Esophagus mucosa (tissue), 1 donor: ENCODE data around the gene OR5H14. TPM values are rescaled to one million over a fixed set of nuclear protein-coding genes. Genes with fewer than 3 reads are reported as not detected.
"Not testable (repeated sequence)": the region's sequence is repeated elsewhere in the genome, so short reads cannot be mapped to it uniquely, and the experiment has no call there.

ENCODE experiments used
- ATAC-seq: fragments of 200-7000 bp; cut with Tn5 transposase; one replicate; pipeline ENCODE4 v1.9.1; 2020
- total RNA-seq: library from RNA; stranded (reverse); gene quantifications from one replicate; pipeline ENCODE4 v1.2.4, GENCODE V29; 2023
- donor health status: DM: yes; HTN: yes; CAD: no.

Gene OR5H14
- not detected for total RNA-seq

- no peak for ATAC-seq
Observed at GRCh38 chr3:98147179-98147578, at the start of gene OR5H14. TSS of gene OR5H14 (plus strand) at chr3:98147479. CDS start at chr3:98149386, 1,907 bp downstream.

- ATAC-seq = no peak
Observed at GRCh38 chr3:98099848-98100247, 47.4 kb upstream of the OR5H14 start.

- no peak for ATAC-seq
Observed at GRCh38 chr3:98108162-98108561, 39.1 kb upstream of the OR5H14 start.

DNA sequence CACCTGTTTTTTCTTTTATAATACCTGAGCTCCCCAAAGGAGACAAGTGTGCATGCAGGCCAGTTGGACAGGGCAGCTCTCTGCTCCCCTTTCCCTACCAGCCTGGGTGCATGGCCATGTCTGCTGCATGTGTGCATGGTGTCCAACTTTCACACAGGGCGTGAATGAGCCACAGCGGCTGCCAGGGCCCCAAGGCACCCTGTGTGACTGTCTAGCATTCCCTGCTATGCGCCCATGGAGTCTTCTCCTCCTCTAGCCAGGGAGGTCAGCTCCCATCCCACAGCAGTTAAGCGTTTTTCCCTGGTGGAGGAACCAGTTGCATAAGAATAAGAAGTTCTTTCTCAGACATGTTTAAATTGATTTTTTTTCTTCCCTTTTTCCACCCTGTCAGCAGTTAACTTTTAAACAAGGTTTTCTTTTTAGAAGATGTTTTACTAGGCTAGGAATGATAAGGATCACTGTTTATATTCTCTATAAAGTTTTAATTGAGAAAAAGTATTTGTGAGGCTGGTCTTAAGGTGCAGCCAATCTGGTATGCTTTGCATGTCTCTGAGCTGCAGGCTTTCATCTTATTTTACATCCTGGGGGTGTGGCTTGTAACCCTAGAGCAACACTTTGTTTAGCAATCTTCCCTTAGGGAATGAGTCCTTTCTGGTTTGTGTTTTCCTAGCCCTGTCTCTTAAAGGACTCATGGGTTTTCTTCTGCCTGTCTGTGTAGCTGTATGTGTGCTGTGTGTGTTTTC lies 37.3 kb upstream of the OR5H14 start:
- no peak for ATAC-seq

- ATAC-seq = no peak
Observed at GRCh38 chr3:98110550-98110908, 36.8 kb upstream of the OR5H14 start.

DNA sequence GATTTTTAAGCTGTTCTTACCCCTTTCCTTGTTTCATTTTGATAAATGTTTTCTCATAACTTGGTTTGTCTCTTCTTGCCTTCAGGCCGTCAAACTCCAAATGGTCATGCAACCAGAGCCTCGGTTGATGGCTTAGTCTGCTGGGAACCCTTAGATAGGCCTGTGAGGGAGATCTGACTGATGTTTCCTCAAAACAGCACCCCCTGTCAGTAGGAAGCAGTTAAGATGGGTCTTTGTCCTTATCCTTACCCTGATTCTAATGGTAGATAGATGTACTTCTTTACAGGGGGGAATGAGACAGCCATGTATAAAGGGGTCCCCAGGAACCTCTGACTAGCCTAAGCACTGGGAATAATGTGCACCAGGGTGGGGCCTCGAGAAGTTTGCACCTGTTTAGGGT lies 33.0 kb upstream of the OR5H14 start:
- ATAC-seq = no peak

DNA sequence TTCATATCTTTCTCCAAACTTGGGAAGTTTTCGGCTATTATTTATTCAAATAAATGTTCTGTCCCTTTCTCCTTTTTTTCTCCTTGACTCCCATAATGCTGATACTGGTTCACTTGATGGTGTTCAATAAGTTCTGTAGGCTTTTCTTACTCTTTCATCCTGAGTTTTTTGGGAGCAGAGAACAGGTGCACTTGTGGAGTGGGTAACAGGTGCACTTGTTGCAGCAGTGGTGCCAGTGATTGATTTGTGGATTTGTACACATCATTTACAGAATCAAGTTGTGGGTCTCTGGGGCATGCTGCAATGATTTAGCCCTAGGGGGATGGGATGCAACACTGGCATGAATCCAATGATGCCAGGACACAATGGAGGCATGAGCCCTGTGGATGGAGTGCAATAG lies 31.6 kb upstream of the OR5H14 start:
- no peak for ATAC-seq

DNA sequence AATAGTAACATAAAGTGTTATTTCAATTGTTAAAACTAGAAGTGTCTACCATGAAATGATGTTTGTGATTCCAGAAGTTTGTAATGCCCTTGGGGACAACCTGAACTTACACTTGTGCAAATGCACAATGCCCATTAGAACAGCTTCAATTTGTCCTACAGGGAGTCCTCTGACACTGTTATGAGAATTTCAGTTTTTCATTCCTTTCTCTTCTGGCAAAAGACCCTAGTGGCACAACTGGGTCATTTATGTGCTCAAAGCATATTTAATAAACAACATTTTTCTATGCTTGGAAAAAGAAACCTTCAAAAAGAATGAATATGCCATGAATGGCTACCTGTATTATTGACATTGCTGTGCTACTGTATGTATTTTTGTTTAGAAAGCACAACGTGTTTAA lies 16.9 kb upstream of the OR5H14 start, which contains the start of gene OR5H1:
Gene OR5H1, plus strand, starts transcription at position 301 of the 400 bp plus-strand sequence. CDS start 1,977 bp downstream, outside the sequence.
- ATAC-seq = no peak

GRCh38 chr3:98136631-98137030 lies 10.6 kb upstream of the OR5H14 start:
- ATAC-seq = no peak

GRCh38 chr3:98137826-98138557 lies 9.3 kb upstream of the OR5H14 start:
- ATAC-seq = not testable (repeated sequence)

- no peak for ATAC-seq
Observed at GRCh38 chr3:98140531-98140930, 6.7 kb upstream of the OR5H14 start.

GRCh38 chr3:98148751-98149150 lies 1.5 kb downstream of the OR5H14 start:
- ATAC-seq = no peak

DNA sequence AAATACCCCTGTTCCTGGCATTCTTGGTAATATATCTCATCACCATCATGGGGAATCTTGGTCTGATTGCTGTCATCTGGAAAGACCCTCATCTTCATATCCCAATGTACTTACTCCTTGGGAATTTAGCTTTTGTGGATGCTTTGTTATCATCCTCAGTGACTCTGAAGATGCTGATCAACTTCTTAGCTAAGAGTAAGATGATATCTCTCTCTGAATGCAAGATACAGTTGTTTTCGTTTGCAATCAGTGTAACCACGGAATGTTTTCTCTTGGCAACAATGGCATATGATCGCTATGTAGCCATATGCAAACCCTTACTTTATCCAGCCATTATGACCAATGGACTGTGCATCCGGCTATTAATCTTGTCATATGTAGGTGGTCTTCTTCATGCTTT lies 2.2 kb downstream of the OR5H14 start:
- ATAC-seq = not testable (repeated sequence)

GRCh38 chr3:98151241-98151640 lies 4.0 kb downstream of the OR5H14 start:
- ATAC-seq = no peak

GRCh38 chr3:98166396-98166795 lies 19.1 kb downstream of the OR5H14 start, which contains the start of gene OR5H15:
TSS of gene OR5H15 (plus strand) at chr3:98166696. CDS start at chr3:98168700, 2,004 bp downstream.
- no peak for ATAC-seq

- no peak for ATAC-seq
Observed at GRCh38 chr3:98171071-98171470, 23.8 kb downstream of the OR5H14 start.

DNA sequence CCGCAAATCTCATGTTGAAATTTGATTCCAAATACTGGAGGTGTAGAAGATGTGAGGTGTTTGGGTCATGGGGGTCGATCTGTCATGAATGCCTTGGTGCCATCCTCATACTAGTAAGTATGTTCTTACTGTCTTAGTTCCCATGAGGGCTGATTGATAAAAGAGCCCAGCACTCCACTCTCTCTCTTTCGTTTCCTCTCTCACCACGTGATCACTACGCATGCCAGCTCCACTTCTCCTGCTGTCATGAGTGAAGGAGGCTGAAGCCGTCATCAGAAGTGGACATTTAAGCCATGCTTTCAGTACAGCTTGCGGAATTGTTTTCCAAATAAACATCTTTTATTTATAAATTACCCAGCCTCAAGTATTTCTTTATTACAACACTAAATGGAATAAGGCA lies 25.3 kb downstream of the OR5H14 start:
- ATAC-seq = no peak

- no peak for ATAC-seq
Observed at GRCh38 chr3:98180319-98180890, 33.1 kb downstream of the OR5H14 start.

DNA sequence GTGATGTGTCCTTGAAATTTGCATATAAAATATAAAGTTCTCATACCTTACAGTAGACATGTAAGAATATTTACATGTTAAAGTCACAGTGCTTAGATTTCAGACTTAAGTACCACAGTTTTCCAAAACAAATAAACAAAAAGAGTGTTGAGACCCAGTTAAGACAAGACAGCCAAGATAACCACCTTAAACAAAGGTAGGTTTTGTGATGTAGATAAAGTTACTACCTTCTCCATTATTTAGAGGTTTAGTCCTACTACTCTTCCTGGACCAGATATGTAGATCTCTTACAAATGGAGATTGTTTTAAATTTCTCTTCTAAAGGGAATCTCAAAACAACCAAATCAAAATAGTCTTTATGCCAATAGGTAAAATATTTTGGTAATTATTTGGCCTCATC lies 34.9 kb downstream of the OR5H14 start:
- no peak for ATAC-seq

GRCh38 chr3:98185180-98185579 lies 37.9 kb downstream of the OR5H14 start:
- no peak for ATAC-seq

DNA sequence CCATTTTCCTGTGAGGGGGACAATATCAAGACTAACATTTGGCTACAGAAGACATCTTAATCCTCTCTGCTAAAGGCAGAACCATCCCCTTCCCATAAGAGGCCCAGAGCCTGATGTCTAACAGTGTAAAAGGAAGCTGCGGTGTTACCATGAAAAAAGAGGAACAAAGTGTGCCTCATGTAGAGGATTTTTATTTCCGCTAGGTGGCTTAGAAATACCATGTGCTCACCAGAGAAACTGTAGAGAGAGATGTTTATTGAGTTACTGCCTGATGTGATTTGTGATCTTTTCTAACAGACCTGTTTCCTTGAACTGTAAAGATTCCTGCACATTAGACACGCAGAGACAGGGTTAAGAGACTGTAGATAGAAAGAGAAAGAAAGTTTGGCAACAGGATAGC lies 41.3 kb downstream of the OR5H14 start:
- ATAC-seq = no peak

DNA sequence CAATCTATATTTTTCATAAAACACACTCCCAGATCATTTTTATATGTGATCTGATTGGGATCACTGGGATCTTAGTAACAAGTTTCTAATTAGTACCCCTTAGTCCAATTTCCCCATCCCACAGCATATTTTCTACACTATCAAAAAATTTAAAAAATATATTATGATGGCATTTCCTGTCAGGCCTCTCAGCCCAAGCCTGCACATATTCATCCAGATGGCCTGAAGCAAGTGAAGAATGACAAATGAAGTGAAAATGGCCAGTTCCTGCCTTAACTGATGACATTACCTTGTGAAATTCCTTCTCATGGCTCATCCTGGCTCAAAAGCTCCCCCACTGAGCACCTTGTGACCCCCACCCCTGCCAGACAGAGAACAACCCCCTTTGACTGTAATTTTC lies 43.6 kb downstream of the OR5H14 start:
- ATAC-seq = not testable (repeated sequence)

DNA sequence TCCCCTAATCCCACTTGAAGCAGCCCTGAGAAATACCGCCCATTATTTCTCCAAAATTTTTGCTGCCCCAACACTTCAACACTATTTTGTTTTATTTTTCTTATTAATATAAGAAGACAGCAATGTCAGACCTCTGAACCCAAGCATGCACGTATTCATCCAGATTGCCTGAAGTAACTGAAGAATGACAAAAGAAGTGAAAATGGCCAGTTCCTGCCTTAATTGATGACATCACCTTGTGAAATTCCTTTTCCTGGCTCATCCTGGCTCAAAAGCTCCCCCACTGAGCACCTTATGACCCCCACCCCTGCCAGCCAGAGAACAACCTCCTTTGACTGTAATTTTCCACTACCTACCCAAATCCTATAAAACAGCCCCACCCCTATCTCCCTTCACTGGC lies 49.0 kb downstream of the OR5H14 start:
- ATAC-seq = not testable (repeated sequence)

GRCh38 chr3:98199020-98199419 lies 51.7 kb downstream of the OR5H14 start:
- no peak for ATAC-seq
